Measurements from ENCODE around the gene SOCS3. TPM values are rescaled to one million over a fixed set of nuclear protein-coding genes. Genes with fewer than 3 reads are reported as not detected.
A peak's percentile ranks its signal among the peaks of the same experiment; 100 is the strongest.

The SOCS3 gene
- total RNA-seq, 2 experiments from 2014 or later = 150 to 162 TPM

DNA sequence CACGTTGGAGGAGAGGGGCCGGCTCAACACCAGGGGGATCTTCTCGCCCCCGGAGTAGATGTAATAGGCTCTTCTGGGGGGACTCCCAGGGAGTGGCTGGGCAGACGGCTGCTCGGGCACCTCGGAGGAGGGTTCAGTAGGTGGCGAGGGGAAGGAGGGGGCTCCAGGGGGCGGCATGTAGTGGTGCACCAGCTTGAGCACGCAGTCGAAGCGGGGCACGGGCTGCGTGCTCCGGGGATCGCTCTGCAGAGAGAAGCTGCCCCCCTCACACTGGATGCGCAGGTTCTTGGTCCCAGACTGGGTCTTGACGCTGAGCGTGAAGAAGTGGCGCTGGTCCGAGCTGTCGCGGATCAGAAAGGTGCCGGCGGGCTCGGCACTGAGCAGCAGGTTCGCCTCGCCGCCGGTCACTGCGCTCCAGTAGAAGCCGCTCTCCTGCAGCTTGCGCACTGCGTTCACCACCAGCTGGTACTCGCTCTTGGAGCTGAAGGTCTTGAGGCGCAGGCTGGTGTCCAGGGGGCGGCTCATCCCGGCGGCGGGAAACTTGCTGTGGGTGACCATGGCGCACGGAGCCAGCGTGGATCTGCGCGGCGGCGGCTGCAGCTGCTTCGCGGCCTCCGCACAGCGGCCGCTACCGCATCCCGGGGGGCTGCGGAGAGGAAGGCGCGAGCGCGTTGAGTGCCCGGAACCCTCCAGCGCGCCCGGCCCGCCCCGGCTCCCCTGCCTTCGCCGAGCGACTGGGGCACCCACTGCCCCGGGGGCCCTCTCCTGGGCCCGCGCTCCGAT lies 1.1 kb downstream of the SOCS3 start:
- Mint-ChIP-seq H3K27ac (peak overlapping the region; percentile 90), H3K36me3 (ENCODE audit: low read depth) (peaks cover 52% of the 10 kb centered on the region), H3K4me3 (peak overlapping the region; percentile 93), H3K9me3 (ENCODE audit: low read depth) (no peaks in the 10 kb centered on the region), H3K27me3 (peaks cover 3% of the 10 kb centered on the region), H3K4me1 (peaks cover 45% of the 10 kb centered on the region)
- ATAC-seq (no peak), DNase-seq (peak; percentile 59)
- CTCF ChIA-PET = interaction anchor here (0.6 to 1.4 kb wide), 2 partner anchors 18 to 107 kb away, joined by 3 to 4 read pairs; no protein-coding TSS in a partner anchor
- POLR2A ChIA-PET = interaction anchor here (1.0 to 3.9 kb wide), 2 partner anchors 14 to 24 kb away, joined by 8 to 64 read pairs; no protein-coding TSS in a partner anchor
- intact Hi-C loops (cut with DNase I, micrococcal nuclease) = loop anchor here (5.0 kb wide), 2 partner anchors 106 to 246 kb away; no protein-coding TSS in a partner anchor

DNA sequence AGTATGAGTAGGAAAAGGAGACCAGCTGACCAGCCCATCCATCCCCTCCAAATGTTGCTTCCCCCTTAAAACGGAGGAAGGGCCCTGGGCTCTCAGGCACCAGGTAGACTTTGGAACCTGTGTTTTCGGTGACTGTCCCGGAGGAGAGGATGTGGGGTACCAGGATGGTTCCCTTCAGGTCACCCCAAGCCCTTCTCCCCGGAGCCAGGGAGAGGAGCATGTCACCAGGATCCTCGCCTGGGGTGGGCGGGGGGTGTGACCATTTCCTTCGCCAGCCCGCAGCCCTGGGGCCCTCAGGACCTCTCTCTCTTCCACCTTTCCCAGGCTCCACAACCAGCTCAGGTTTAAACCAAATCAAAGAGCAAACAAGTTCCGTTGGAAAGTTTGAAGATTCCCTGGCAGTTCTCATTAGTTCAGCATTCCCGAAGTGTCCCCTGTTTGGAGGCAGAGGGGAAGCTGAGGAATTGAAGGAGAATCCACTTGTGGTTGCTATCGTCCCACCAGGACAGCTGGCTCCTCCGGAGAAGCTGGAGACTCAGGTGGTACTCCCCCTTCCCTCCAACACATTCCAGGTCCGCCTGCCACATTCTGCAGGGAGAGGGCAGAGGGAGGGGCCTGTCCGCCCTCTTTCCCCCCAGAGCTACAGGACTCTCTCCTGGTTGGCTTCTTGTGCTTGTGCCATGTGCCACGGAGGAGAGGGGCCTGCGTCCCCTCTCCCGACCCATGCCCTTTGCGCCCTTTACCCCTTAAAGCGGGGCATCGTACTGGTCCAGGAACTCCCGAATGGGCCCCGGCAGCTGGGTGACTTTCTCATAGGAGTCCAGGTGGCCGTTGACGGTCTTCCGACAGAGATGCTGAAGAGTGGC lies 2.0 kb downstream of the SOCS3 start:
- Mint-ChIP-seq H3K36me3 (ENCODE audit: low read depth) (peaks cover 55% of the 10 kb centered on the region), H3K4me3 (peak overlapping the region; percentile 93), H3K27me3 (peaks cover 3% of the 10 kb centered on the region), H3K4me1 (peaks cover 49% of the 10 kb centered on the region), H3K27ac (peak overlapping the region; percentile 90), H3K9me3 (ENCODE audit: low read depth) (no peaks in the 10 kb centered on the region)
- CTCF ChIA-PET = interaction anchor here (0.6 to 1.4 kb wide), 2 partner anchors 17 to 106 kb away, joined by 3 to 4 read pairs; no protein-coding TSS in a partner anchor
- DNase-seq = peak; percentile 50
- POLR2A ChIA-PET = interaction anchor here (1.0 to 3.9 kb wide), 2 partner anchors 14 to 25 kb away, joined by 8 to 64 read pairs; no protein-coding TSS in a partner anchor
- ATAC-seq = no peak
- intact Hi-C loops (cut with DNase I, micrococcal nuclease) = loop anchor here (2.0 to 5.0 kb wide), 5 partner anchors 43 to 417 kb away; no protein-coding TSS in a partner anchor

DNA sequence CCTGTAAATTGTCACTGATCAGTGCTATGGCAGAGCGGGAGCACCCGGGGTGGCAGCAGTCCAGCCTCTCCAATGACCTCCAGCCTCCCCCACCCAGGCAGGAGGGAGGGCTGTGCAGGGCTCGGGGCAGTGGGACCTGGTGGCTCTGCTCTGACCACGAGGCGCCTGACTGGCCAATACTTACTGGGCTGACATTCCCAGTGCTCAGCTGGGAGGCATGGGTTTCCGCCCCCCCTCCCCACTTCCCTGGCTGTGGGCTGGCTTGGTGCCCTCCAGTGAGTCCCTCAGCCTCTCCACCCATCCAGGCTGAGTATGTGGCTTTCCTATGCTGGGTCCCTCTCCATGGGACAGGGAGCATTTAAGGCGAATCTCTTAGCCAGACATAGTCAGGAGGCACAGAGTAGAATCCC lies 2.7 kb downstream of the SOCS3 start:
- H3K4me1 Mint-ChIP-seq = peaks cover 48% of the 10 kb centered on the region
- H3K36me3 Mint-ChIP-seq (ENCODE audit: low read depth) = peaks cover 55% of the 10 kb centered on the region
- peak; percentile 44 for DNase-seq
- no peaks in the 10 kb centered on the region for H3K9me3 Mint-ChIP-seq (ENCODE audit: low read depth)
- intact Hi-C loops (cut with DNase I, micrococcal nuclease) = loop anchor here (2.0 to 5.0 kb wide), 5 partner anchors 42 to 418 kb away; no protein-coding TSS in a partner anchor
- CTCF ChIA-PET = no interaction called here
- H3K4me3 Mint-ChIP-seq = peak overlapping the region; percentile 93
- H3K27me3 Mint-ChIP-seq = no peaks in the 10 kb centered on the region
- H3K27ac Mint-ChIP-seq = peak overlapping the region; percentile 90
- no peak for ATAC-seq
- POLR2A ChIA-PET = interaction anchor here (2.1 to 3.9 kb wide), 3 partner anchors 13 to 105 kb away, joined by 6 to 64 read pairs (median 11); no protein-coding TSS in a partner anchor

DNA sequence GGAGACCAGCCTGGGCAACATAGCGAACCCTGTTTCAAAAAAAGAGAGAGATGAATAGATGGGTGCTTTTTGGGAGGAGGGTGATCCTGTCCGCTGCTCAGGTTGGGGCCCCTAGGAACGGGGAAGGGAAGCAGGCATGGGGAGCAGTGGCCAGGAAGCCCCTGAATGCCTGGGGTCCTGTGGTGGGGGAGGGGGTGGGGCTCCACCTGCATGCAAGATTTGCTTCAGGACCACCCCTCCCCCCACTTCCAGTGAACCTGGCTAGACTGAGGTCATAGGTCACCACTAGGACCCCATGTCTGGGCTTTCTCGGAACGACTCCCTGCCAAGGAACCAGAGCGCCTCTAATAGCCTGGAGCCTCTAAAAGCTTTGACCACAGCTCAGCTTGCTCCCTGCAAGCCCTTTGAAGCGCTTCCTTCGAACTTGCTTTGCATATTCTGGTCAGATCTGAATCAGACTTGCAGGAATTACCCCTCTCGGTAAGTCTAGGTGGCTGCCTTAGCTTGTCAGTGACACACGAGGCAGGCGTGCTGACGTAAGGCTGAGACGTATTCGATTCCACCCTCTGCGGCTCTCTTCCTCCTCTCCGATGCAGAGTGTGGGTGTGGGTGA lies 3.7 kb downstream of the SOCS3 start:
- no peaks in the 10 kb centered on the region for H3K9me3 Mint-ChIP-seq (ENCODE audit: low read depth)
- H3K27ac Mint-ChIP-seq = peak overlapping the region; percentile 92
- peaks cover 49% of the 10 kb centered on the region for H3K4me1 Mint-ChIP-seq
- no peaks in the 10 kb centered on the region for H3K27me3 Mint-ChIP-seq
- ATAC-seq = peak; percentile 59
- peak overlapping the region; percentile 93 for H3K4me3 Mint-ChIP-seq
- DNase-seq = peak; percentile 96
- ChIA-PET POLR2A (interaction anchor here (0.6 to 2.1 kb wide), 13 partner anchors 10 to 897 kb away, joined by 3 to 11 read pairs (median 4); no protein-coding TSS in a partner anchor), CTCF (interaction anchor here (0.7 to 1.8 kb wide), 5 partner anchors 14 to 105 kb away, joined by 3 to 7 read pairs (median 4); no protein-coding TSS in a partner anchor)
- H3K36me3 Mint-ChIP-seq (ENCODE audit: low read depth) = peaks cover 55% of the 10 kb centered on the region
- intact Hi-C loops (cut with DNase I, micrococcal nuclease) = loop anchor here (1.0 to 5.0 kb wide), 7 partner anchors 28 to 419 kb away; no protein-coding TSS in a partner anchor

DNA sequence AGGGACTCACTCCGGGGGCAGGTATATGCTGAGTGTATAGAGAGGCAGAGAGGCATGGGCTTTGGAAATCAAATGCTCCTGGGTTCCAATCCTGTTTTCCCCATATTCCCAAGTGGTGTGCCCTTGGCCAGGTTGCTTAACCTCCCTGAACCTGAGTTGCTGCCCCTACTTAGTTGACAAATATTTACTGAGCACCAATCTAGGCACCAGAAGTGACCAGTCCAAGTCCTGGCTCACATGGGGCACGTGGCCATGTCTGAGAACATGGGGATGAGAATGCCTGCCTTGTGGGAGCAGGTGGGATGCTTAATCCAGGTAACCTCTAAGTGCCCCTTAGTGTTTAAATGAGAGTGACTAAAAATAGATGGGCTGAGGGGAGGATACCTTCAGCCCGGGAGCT lies 4.2 kb downstream of the SOCS3 start:
- POLR2A ChIA-PET = interaction anchor here (0.7 to 2.1 kb wide), 11 partner anchors 10 to 896 kb away, joined by 3 to 11 read pairs (median 4); no protein-coding TSS in a partner anchor
- Mint-ChIP-seq H3K4me1 (peaks cover 44% of the 10 kb centered on the region), H3K4me3 (peak overlapping the region; percentile 93), H3K9me3 (ENCODE audit: low read depth) (no peaks in the 10 kb centered on the region), H3K27me3 (no peaks in the 10 kb centered on the region), H3K27ac (peak overlapping the region; percentile 92), H3K36me3 (ENCODE audit: low read depth) (peaks cover 55% of the 10 kb centered on the region)
- DNase-seq (no peak), ATAC-seq (no peak)
- intact Hi-C loops (cut with DNase I, micrococcal nuclease) = loop anchor here (1.0 to 5.0 kb wide), 7 partner anchors 29 to 419 kb away; no protein-coding TSS in a partner anchor
- CTCF ChIA-PET = interaction anchor here (0.7 to 1.8 kb wide), 4 partner anchors 14 to 104 kb away, joined by 3 to 7 read pairs (median 4); no protein-coding TSS in a partner anchor

DNA sequence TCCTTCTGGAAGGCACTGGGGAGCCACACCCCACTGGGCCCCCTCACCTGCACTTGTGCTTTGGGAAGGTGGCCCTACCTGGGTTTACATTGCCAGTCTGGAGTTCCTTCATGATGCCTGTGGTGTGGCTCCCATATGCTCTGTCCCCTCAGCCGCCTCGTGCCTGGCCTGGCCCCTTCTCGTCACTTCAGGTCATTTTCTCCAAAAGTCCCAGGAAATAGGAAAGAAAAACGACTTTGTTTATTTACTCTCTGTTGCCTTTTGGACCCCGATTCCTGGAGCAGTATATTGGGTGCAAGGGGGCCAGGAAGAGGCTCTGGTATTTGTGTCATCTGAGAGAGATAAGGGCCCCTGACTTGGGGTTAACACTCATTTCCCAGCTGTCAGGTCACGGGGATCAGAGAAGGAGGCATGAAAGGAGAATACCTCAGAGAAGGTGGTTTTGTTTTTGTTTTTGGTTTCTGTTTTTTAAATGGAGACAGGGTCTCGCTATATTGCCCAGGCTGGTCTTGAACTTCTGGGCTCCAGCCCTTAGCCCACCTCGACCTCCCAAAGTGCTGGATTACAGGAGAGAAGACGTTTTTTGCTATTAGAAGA lies 4.7 kb downstream of the SOCS3 start:
- DNase-seq (peak; percentile 68), ATAC-seq (peak; percentile 8)
- intact Hi-C loops (cut with DNase I, micrococcal nuclease) = loop anchor here (5.0 kb wide), 2 partner anchors 103 to 243 kb away; no protein-coding TSS in a partner anchor
- H3K4me3 Mint-ChIP-seq = peak overlapping the region; percentile 93
- peak overlapping the region; percentile 92 for H3K27ac Mint-ChIP-seq
- H3K9me3 Mint-ChIP-seq (ENCODE audit: low read depth) = no peaks in the 10 kb centered on the region
- peaks cover 49% of the 10 kb centered on the region for H3K4me1 Mint-ChIP-seq
- no peaks in the 10 kb centered on the region for H3K27me3 Mint-ChIP-seq
- ChIA-PET POLR2A (interaction anchor here (0.5 to 2.1 kb wide), 8 partner anchors 11 to 419 kb away, joined by 3 to 11 read pairs (median 4); no protein-coding TSS in a partner anchor), CTCF (interaction anchor here (0.7 to 1.8 kb wide), 5 partner anchors 10 to 104 kb away, joined by 3 to 7 read pairs (median 4); no protein-coding TSS in a partner anchor)
- peaks cover 55% of the 10 kb centered on the region for H3K36me3 Mint-ChIP-seq (ENCODE audit: low read depth)

DNA sequence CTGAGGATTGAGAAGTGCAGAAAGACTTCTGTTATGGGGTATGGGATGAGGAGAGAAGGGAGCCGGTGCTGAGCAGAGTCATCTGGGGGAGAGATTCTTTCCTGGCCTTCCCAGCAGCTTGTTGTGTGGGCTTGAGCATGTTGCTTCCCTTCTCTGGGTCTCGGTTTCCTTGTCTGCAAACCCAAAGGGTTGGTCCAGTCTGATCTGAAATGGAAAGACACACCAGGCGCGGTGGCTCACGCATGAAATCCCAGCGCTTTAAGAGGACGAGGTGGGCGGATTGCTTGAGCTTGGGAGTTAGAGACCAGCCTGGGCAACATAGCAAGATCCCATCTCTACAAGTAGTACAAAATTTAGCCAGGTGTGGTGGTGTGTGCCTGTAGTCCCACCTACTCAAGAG lies 6.0 kb downstream of the SOCS3 start:
- Mint-ChIP-seq H3K36me3 (ENCODE audit: low read depth) (peaks cover 49% of the 10 kb centered on the region), H3K4me1 (peaks cover 55% of the 10 kb centered on the region), H3K27me3 (no peaks in the 10 kb centered on the region), H3K27ac (peak overlapping the region; percentile 70), H3K9me3 (ENCODE audit: low read depth) (no peaks in the 10 kb centered on the region), H3K4me3 (peak overlapping the region; percentile 73)
- intact Hi-C loops (cut with DNase I, micrococcal nuclease) = no loop called here
- ChIA-PET CTCF (interaction anchor here (0.7 to 1.2 kb wide), 4 partner anchors 13 to 102 kb away, joined by 3 read pairs; no protein-coding TSS in a partner anchor), POLR2A (interaction anchor here (1.0 to 1.8 kb wide), 2 partner anchors 30 to 45 kb away, joined by 3 to 4 read pairs; no protein-coding TSS in a partner anchor)
- DNase-seq (no peak), ATAC-seq (no peak)

DNA sequence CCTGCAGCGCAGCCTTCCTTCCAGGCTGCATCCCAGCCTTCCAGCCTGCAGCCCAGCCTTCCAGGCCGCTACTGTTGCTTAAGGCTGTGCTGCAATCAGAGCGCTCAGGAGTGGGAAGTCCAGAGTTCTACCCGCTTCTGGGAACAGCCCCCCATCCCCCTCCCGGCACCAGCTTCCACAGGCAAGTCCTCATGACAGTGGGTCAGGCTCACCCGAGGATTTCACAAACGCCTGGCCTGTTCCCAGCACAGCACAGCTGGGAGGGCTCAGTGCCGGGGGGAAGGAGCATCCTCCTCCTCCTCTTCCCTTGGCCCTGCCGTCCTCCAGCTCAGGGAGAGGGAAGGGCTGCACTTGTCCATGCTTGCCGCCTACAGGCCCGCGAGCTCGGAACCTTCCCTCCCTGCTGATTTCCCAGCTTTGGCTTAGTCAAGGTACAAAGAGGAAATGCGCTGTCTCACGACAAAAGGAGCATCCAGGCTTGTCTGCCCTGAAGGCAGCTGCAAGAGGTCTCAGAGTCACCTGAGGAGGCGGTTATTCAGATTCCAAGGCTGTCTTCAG lies 8.3 kb downstream of the SOCS3 start:
- peak overlapping the region; percentile 19 for H3K27ac Mint-ChIP-seq
- DNase-seq (no peak), ATAC-seq (no peak)
- POLR2A ChIA-PET = no interaction called here
- no peaks in the 10 kb centered on the region for H3K9me3 Mint-ChIP-seq (ENCODE audit: low read depth)
- CTCF ChIA-PET = interaction anchor here (0.5 to 1.1 kb wide), 5 partner anchors 9 to 628 kb away, joined by 3 to 4 read pairs (median 3); partner anchors contain the start of gene LGALS3BP
- intact Hi-C loops (cut with DNase I, micrococcal nuclease) = no loop called here
- no peak overlapping the region for H3K4me3 Mint-ChIP-seq
- H3K27me3 Mint-ChIP-seq = no peaks in the 10 kb centered on the region
- H3K4me1 Mint-ChIP-seq = peaks cover 72% of the 10 kb centered on the region
- H3K36me3 Mint-ChIP-seq (ENCODE audit: low read depth) = peaks cover 26% of the 10 kb centered on the region

DNA sequence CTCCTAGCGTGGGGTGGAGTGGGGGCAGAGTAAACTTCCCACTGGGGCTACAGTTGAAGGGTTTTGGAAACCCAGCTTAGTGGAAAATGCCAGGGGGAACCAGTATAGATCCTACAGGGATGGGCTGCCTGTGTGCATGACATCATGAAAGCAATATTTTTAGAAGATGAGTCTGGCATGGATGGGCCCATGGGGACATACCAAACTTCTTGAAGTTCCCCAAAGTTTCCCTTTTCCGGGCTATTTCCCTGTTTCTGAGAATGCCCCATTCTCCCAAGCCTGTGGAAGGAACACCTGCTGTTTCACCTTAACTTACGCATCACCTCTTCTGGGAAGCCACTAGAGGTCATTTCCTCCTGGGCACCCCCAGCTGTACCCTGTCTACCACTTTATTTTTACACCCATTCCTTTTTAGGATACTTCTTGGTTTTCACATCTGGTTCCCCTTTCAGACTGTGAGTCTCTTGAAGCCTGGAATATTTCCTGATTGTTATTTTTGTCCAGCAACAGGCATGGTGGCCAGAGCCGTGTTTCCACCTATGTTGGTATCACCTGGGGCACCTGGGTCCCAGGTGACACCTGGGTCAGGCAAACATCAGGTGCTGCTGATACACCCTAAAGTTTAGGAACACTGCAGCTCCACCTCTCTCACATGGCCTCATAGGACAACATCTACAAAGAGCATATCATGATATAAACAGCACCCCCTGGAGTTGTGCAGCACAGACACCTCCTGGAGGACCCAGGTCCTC lies 9.8 kb downstream of the SOCS3 start:
- no peak overlapping the region for H3K4me3 Mint-ChIP-seq
- ChIA-PET POLR2A (no interaction called here), CTCF (interaction anchor here (0.6 to 1.5 kb wide), 3 partner anchors 10 to 29 kb away, joined by 3 to 5 read pairs (median 4); no protein-coding TSS in a partner anchor)
- H3K36me3 Mint-ChIP-seq (ENCODE audit: low read depth) = peaks cover 12% of the 10 kb centered on the region
- H3K9me3 Mint-ChIP-seq (ENCODE audit: low read depth) = no peaks in the 10 kb centered on the region
- H3K27ac Mint-ChIP-seq = no peak overlapping the region
- DNase-seq = no peak
- ATAC-seq = no peak
- H3K4me1 Mint-ChIP-seq = peaks cover 74% of the 10 kb centered on the region
- H3K27me3 Mint-ChIP-seq = no peaks in the 10 kb centered on the region
- intact Hi-C loops (cut with DNase I, micrococcal nuclease) = no loop called here
